HG03095 (cell line): ENCODE data around the gene DESI1.
A peak's percentile ranks its signal among the peaks of the same experiment; 100 is the strongest.
"Not testable (repeated sequence)": the region's sequence is repeated elsewhere in the genome, so short reads cannot be mapped to it uniquely, and the experiment has no call there.

Experiments used
- ATAC-seq: cut with Tn5 transposase; IDR thresholded peaks from one replicate; pipeline ENCODE4 v1.9.1; 2021; ENCODE audit warnings: moderate library complexity; ENCODE audit not compliant: unreplicated experiment

The DESI1 gene

GRCh38 chr22:41620589-41621098, at the start of gene DESI1:
Gene DESI1 (minus strand): TSS chr22:41621043. CDS start chr22:41620839, 204 bp downstream.
- ATAC-seq: peak; percentile 59

- no peak for ATAC-seq
Observed at GRCh38 chr22:41668971-41669911, 48.4 kb upstream of the DESI1 start.

GRCh38 chr22:41664951-41665350, 44.1 kb upstream of the DESI1 start:
- no peak for ATAC-seq

- no peak for ATAC-seq
Observed at GRCh38 chr22:41664490-41664889, 43.6 kb upstream of the DESI1 start.

GRCh38 chr22:41663594-41663993, 42.8 kb upstream of the DESI1 start:
- ATAC-seq: not testable (repeated sequence)

GRCh38 chr22:41661713-41662112, 40.9 kb upstream of the DESI1 start:
- no peak for ATAC-seq

GRCh38 chr22:41661088-41661487, 40.2 kb upstream of the DESI1 start:
- ATAC-seq: no peak

- ATAC-seq: no peak
Observed at GRCh38 chr22:41660416-41660815, 39.6 kb upstream of the DESI1 start.

- ATAC-seq: no peak
Observed at GRCh38 chr22:41659941-41660340, 39.1 kb upstream of the DESI1 start.

GRCh38 chr22:41658869-41659268, 38.0 kb upstream of the DESI1 start:
- no peak for ATAC-seq

- ATAC-seq: no peak
Observed at GRCh38 chr22:41657709-41658108, 36.9 kb upstream of the DESI1 start.

- ATAC-seq: no peak
Observed at GRCh38 chr22:41656556-41656955, 35.7 kb upstream of the DESI1 start.

- no peak for ATAC-seq
Observed at GRCh38 chr22:41654322-41654721, 33.5 kb upstream of the DESI1 start.

GRCh38 chr22:41650821-41651220, 30.0 kb upstream of the DESI1 start:
- no peak for ATAC-seq

GRCh38 chr22:41650229-41650628, 29.4 kb upstream of the DESI1 start:
- no peak for ATAC-seq

GRCh38 chr22:41648432-41648831, 27.6 kb upstream of the DESI1 start:
- ATAC-seq: no peak

GRCh38 chr22:41647771-41648170, 26.9 kb upstream of the DESI1 start:
- ATAC-seq: no peak

- ATAC-seq: no peak
Observed at GRCh38 chr22:41642331-41643110, 21.7 kb upstream of the DESI1 start.

GRCh38 chr22:41641854-41642253, 21.0 kb upstream of the DESI1 start:
- no peak for ATAC-seq

- no peak for ATAC-seq
Observed at GRCh38 chr22:41638748-41639147, 17.9 kb upstream of the DESI1 start.

GRCh38 chr22:41638124-41638523, 17.3 kb upstream of the DESI1 start:
- no peak for ATAC-seq

GRCh38 chr22:41637623-41638022, 16.8 kb upstream of the DESI1 start:
- not testable (repeated sequence) for ATAC-seq
